NCI-H526 treated with DMSO at 0.1 percent for 48 hours (cell line): ENCODE data around the gene ERC2.

Source experiments
- DNase-seq: peaks from one replicate; lab custom pipeline; 2025; lab: John Stamatoyannopoulos, UW

Gene ERC2

DNA sequence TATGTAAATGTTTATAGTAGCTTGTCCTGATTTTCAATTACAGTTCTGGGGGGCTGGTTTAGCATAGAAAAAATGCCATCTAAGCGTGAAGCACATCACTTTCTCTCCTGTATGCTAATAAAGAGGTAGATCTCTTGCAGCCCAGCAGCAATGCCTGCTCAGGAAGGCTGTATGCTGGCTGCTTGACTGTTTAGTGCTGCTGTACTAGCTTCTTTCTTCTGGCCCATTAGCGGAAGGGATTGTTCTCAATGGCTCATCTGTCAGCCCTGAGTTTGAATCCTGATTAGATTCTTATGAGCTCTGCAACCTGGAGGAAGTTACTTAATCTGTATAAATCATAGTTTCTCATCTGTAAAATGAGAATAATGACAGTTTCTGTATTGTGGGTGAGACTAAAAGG is 478.9 kb downstream of the ERC2 start:
- no peak for DNase-seq

DNA sequence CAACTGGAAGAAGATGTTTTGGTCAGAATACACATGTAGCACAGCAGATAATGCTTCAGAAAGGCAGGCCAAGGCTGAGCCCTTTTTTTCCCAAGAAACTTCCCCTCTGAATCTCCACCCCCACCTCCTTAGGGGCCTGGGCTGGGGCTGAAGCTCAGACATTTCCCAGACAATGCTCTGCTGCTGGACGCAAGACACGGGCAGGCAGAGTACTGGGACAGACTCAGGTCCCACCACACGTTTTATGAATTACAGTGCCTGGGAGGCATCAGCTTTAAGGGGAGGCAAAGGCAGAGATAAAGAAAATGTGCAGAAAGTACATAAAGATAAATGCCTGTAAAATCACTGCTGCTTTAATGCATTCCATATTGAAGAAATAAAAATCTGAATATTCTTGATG is 479.4 kb downstream of the ERC2 start:
- no peak for DNase-seq

DNA sequence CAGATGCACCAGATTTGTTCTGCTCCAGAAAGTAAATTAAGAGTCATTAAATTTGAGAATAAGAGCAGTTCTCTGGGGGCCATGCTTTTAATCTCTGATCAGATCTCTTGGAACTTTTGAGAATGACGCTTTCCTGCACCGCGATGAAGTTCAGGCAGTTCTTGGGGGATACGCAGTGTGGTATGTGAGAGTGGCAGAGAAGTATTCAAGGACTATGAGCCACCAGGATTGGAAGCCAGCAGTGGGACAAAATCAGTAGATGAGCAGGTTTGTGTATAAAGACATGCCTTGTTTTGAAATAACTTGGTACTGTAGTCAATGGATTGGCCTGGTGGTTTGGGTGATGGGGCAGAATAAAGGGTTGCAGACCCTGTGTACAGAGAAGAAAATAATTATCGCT is 483.6 kb downstream of the ERC2 start:
- no peak for DNase-seq

GRCh38 chr3:55978953-55979352 is 489.3 kb downstream of the ERC2 start:
- DNase-seq, result no peak

- DNase-seq, result no peak
Observed at GRCh38 chr3:55974421-55975165, 493.7 kb downstream of the ERC2 start.

DNA sequence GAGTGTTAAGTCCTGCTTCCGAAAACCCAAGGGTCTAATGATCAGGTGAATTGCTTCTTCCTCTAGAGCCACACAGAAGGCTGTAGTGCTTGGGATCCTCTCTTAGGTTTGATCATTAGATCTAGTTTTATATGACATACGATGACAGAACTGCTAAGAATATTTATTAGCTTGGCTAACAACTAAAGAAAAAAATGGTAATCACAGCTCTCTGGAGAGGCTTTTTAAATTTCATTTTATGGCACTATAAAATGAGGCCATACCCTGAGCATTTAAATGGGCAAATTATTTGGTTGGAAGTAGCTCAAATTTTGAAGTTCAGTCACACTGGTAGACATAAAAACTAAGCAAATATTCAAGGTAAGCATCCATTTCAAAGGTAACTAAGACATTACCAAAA is 498.6 kb downstream of the ERC2 start:
- DNase-seq, result no peak

- DNase-seq, result no peak
Observed at GRCh38 chr3:55968331-55968730, 499.9 kb downstream of the ERC2 start.

GRCh38 chr3:55966566-55966965 is 501.7 kb downstream of the ERC2 start:
- DNase-seq, result no peak

DNA sequence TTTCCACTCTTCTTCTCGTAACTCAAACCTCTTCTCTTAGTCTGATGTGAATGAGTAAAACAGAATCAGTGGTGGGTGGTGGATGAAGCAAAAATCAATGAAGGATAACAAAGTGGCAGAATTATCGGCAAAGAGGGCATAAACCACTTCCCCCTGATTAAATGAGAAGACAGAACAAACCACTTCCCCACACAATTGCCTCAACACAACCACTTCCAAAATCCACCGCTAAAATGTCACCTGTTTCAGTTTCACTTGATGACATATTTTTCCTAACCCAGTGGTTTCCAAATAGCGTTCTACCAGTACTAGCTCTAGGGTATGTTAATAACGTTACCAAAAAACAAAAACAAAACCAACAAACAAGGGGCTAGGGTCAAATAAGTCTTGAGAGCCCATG is 502.5 kb downstream of the ERC2 start:
- DNase-seq, result no peak

GRCh38 chr3:55964491-55964985 is 503.7 kb downstream of the ERC2 start:
- DNase-seq, result no peak

- DNase-seq, result no peak
Observed at GRCh38 chr3:55963601-55964000, 504.7 kb downstream of the ERC2 start.

GRCh38 chr3:55959471-55960080 is 508.7 kb downstream of the ERC2 start:
- no peak for DNase-seq

DNA sequence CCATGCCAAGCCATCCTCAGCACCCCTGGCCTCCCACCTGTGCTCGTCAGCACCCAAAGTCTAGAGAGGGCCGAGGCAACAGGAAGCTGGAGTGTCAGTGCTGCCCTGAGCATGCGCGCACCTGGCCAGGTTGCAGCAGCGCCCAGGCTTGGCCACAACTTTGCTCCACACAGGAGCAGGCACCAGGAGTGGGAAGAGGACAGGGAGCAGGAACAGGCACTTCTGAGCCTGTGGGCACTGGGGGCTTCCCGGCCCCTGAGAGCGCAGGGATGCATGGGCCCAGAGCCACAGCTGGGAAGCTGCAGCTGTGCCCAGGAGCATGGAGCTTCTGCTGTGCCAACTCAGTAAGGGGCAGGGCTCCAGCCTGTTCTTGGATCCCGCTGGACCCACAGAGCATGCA is 509.7 kb downstream of the ERC2 start:
- DNase-seq, result no peak

DNA sequence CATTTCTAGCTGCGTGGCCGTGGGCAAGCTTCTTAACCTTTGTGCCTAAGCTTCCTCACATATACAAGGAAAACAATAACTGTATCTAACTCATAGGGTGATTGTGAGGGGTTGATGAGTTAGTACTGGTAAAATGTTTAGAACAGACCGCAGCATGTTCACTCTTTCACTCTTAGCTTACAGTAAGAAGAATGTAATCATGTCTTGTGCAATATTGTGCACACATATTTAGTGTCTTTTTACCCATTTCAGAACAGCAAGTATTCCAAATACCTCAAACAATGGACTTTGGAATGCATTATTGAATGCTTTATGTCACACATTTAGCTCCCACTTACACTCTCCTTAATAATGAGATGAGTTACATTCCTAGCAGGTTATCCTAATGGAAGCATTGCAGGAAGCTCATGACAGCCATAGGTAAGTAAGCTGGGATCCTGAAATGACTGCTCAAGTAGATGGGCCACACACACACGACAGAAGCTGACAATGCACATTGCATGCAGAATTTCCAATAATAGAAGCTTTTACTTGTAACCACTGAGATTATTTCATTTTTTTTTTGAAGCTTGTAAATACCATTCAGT is 512.3 kb downstream of the ERC2 start:
- DNase-seq, result no peak

GRCh38 chr3:55951388-55951787 is 516.9 kb downstream of the ERC2 start:
- no peak for DNase-seq

DNA sequence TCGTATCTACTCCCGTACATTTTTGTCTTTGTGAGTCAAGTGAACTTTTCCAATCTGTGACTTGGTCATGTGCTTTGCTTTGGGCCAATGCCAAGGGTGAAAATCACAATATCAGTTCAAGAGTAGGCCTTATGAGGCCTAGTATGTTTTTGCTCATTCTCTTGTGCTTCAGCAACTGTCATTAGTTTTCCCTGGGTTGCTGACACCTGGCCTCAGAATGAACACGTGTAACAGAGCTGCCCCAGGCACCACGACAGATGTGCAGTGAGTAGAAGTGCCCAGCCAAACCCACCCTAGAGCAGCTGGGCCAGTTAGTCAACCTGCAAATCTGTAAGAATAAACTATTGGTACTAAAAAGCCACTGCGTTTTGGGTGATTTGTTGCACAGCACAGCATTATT is 520.9 kb downstream of the ERC2 start:
- no peak for DNase-seq

- DNase-seq, result no peak
Observed at GRCh38 chr3:55946574-55947160, 521.6 kb downstream of the ERC2 start.

DNA sequence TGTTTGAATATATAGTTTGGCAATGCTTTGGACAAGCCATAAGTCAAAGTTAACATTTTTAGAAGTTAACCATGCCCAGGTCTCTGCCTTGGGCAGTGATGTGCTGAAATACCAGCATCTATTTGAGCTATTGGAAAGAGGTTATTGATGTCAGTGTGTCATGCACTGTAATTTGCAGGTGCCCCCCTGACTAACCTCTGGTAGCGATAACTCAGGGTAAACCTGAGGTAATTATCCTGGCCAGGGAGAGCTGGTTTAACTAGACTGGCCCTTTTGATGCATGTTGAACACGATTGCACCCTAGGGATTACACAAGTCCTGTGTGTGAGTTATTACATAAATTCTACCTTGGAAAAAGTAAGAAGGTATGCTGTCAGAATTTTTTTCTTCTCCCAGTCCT is 525.4 kb downstream of the ERC2 start:
- no peak for DNase-seq

- DNase-seq, result no peak
Observed at GRCh38 chr3:55939287-55939686, 529.0 kb downstream of the ERC2 start.

DNA sequence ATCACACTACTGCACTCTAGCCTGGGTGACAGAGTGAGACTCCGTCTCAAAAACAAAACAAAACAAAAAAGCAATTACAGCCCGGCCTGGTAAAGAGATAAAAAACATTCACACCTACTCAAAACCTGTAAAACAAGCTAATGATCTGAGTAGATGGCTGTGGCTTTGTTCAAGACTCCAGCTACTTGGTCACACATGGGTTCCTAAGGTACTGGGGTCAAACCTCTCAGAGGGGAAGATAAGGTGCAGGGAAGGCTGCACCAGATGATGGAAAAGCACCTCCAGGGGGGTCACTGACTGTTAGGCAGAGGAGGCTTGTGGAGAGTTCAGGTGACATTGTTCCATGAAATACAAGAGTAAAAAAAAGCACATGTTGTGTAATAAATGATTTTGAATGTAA is 531.0 kb downstream of the ERC2 start:
- DNase-seq, result no peak

GRCh38 chr3:55936549-55937052 is 531.7 kb downstream of the ERC2 start:
- no peak for DNase-seq

GRCh38 chr3:55935241-55935640 is 533.0 kb downstream of the ERC2 start:
- no peak for DNase-seq

DNA sequence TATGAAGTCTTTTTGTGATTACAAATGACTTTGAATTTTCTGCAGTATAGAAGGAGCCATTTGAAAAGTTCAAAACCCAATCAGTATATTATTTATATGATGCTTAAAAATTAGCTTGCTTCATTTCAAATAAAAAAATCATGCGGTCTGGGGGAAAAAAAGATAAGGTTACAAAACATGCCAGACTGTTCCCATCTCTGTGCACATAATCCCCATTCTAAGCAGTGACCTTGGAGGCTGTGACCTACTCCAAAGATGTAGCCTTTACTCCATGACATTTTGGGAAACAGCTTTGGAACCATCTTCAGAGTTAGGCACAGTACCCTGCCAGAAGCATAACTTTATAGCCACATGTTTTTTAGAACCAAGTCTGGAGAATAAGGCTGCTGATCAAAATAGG is 533.5 kb downstream of the ERC2 start:
- no peak for DNase-seq
